ENCODE measurements around the gene DMGDH.

GRCh38 chr5:78953092-78953800 lies 116.2 kb downstream of the DMGDH start:
- no peak for TF ChIP-seq EP300 (IDR thresholded peaks at IDR 0.05)
- TF ChIP-seq POLR2AphosphoS5 (IDR thresholded peaks at IDR 0.05) = no peak
- TF ChIP-seq CTCF (IDR thresholded peaks at IDR 0.05) = no peak
- no peak for TF ChIP-seq POLR2A (IDR thresholded peaks at IDR 0.05)

All from sigmoid colon (tissue), 4 donors.